SK-N-DZ (cell line): ENCODE data around the gene RAP2B.
"Not testable (repeated sequence)": the region's sequence is repeated elsewhere in the genome, so short reads cannot be mapped to it uniquely, and the experiment has no call there.

ENCODE experiments used
- DNase-seq: peaks from one replicate; pipeline ENCODE4 v3.0.0-alpha.2; 2015; ENCODE audit warnings: low spot score

RAP2B gene

GRCh38 chr3:153192327-153192726 is 30.3 kb downstream of the RAP2B start:
- no peak for DNase-seq

DNA sequence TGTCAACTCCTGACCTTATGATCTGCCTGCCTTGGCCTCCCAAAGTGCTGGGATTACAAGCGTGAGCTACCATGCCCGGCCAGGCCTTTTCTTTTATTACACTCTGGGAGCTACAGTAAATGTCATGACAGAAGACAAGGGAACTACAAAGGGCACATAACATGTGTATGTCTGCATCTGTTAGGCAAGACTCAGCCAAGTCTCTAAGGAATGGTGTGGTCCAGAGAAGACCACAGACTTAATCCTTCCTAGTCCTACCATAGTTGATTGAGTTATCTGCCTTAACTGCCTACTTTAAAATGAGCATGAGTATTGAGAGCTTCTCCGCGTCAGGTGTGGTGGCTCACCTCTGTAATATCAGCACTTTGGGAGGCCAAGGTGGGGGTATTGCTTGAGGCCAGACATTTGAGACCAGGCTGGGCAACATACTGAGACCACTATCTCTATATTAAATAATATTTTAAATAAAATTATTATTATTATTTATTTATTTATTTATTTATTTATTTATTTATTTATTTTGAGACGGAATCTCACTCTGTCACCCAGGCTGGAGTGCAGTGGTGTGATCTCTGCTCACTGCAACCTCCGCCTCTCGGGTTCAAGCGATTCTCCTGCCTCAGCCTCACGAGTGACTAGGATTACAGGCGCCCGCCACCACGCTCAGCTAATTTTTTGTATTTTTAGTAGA is 31.9 kb downstream of the RAP2B start:
- not testable (repeated sequence) for DNase-seq

- DNase-seq, result no peak
Measured at GRCh38 chr3:153195349-153195879, 33.4 kb downstream of the RAP2B start.

- no peak for DNase-seq
Measured at GRCh38 chr3:153209596-153209995, 47.6 kb downstream of the RAP2B start.

DNA sequence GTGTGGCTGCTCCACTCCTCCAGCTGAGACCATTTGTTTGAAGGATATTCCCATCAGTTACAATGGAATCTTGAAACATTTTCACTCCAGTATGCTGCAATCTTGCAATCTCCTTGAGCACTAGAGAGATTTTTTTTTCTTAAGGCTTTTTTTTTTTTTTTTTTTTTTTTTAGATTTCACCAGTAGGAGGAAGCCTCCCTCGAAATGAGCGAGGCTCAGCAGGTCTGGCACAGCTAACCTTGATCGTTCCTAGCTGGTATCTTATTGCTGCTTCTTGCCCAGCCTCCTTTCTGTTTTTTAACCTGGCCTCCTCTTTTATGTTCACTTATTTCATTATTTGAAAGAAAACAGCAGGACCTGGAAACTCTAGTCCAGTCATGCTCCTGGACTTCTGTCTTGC is 48.1 kb downstream of the RAP2B start:
- no peak for DNase-seq

DNA sequence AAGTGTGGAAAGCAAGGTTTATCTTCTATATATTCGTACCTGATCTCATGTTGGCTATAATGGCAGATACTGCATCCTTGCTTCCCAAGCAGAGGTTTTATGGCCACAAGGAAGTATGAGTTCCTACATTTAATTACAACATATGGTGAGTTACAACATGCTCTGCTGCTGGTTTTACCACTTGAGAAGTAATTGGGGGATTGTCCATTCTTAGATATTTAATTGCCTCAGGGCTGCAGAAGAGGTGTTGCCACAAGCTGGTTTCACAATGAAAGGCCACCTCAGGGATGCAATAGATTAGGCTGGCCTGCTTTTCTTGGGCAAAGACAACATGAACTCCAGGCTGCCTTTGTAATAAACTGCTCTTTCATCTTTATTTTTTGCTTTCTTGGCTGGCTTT is 48.6 kb downstream of the RAP2B start:
- no peak for DNase-seq

DNA sequence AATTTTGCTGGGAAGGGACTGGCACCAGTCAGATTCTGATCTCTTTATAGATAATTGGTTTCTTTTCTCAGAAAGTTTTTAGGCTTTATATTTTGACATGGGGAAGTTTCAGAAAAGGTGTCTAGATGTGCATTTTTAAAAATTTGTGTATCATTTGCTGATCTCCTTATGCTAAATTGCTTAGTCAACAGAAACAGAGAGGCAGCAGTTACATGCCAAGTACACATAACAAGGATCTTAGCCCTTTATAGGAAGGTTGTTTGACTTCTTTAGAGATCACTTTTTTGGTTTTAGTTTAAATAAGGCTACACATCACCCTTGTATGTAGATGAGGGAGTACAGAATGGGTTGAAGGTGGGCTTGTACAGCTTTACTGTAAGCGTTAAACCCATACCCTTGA is 53.5 kb downstream of the RAP2B start:
- no peak for DNase-seq

GRCh38 chr3:153215966-153216365 is 53.9 kb downstream of the RAP2B start:
- DNase-seq, result no peak

DNA sequence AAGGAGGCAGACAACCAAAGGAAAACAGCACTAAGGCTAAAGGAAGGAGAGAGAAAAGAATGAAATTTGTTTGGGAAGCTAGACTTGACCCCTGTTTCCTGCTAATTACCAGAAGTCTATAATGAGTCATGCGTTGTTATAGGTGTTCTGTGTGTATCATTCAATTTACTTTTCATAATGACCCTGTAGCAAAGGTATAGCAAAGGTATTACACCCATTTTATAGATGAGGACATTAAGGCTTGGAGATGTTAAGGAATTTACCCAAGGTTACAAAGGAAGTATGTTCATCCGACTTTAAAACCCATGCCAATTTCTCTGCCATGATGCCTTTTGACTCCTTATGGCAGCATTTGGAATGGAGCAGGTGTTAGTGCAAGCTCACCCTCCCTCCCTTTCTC is 54.9 kb downstream of the RAP2B start:
- no peak for DNase-seq

- no peak for DNase-seq
Measured at GRCh38 chr3:153219146-153219545, 57.1 kb downstream of the RAP2B start.
